GM12878 (cell line): Measurements from ENCODE around the gene FLYWCH2. TPM values are rescaled to one million over a fixed set of nuclear protein-coding genes. Genes with fewer than 3 reads are reported as not detected.

Experiments used
- BCL3 ChIP-seq: IDR thresholded peaks from 2 replicates; pipeline ENCODE4 v1.6.1; 2011; ENCODE audit warnings: borderline replicate concordance, low read depth, mild to moderate bottlenecking, moderate library complexity, low read length; ENCODE audit not compliant: insufficient read depth, poor library complexity, severe bottlenecking
- CTCF ChIP-seq, 3 experiments: IDR thresholded peaks in 2 of 3; conservative IDR thresholded peaks in 1 of 3; 2 replicates each; pipeline ENCODE4 v1.5.1; 2011; ENCODE audit warnings: low read depth in 3 of 3, low read length in 3 of 3, mild to moderate bottlenecking in 3 of 3, control low read depth in 2 of 3, moderate library complexity in 2 of 3, inconsistent platforms in 1 of 3, mixed read lengths in 1 of 3; ENCODE audit not compliant: control insufficient read depth in 2 of 3, insufficient read depth in 1 of 3; ENCODE audit errors: extremely low read depth in 1 of 3
- E2F8 ChIP-seq: fragments of 450-650 bp; IDR thresholded peaks from 2 replicates; pipeline ENCODE4 v1.6.1; 2018; ENCODE audit warnings: mild to moderate bottlenecking, low read depth, moderate library complexity; ENCODE audit not compliant: partially characterized antibody
- E4F1 ChIP-seq: fragments of 450-650 bp; IDR thresholded peaks from 2 replicates; pipeline ENCODE4 v1.6.1; 2018; ENCODE audit warnings: borderline replicate concordance, mild to moderate bottlenecking; ENCODE audit not compliant: partially characterized antibody
- ETV6 ChIP-seq, 2 experiments: fragments of 450-650 bp in 1 of 2; IDR thresholded peaks in 1 of 2; conservative IDR thresholded peaks in 1 of 2; 2 replicates each; pipeline ENCODE4 v1.6.1; 2014; ENCODE audit warnings: antibody characterized with exemption in 1 of 2, borderline replicate concordance in 1 of 2, low read depth in 1 of 2, mild to moderate bottlenecking in 1 of 2, moderate library complexity in 1 of 2
- FOXK2 ChIP-seq: fragments of 450-650 bp; IDR thresholded peaks from 2 replicates; pipeline ENCODE4 v1.6.1; 2017; ENCODE audit warnings: mild to moderate bottlenecking, moderate library complexity
- HDAC6 ChIP-seq: fragments of 200-600 bp; sonication (generic); IDR thresholded peaks from one replicate; pipeline ENCODE4 v1.8.0; 2017; ENCODE audit warnings: antibody characterized with exemption; ENCODE audit not compliant: unreplicated experiment
- IKZF1 ChIP-seq: fragments of 450-650 bp; conservative IDR thresholded peaks from 2 replicates; pipeline ENCODE4 v1.6.1; 2017; ENCODE audit warnings: antibody characterized with exemption, mild to moderate bottlenecking
- PKNOX1 ChIP-seq: fragments of 450-650 bp; IDR thresholded peaks from 2 replicates; pipeline ENCODE4 v1.6.1; 2016; ENCODE audit warnings: mild to moderate bottlenecking
- SMARCA5 ChIP-seq: fragments of 450-650 bp; IDR thresholded peaks from 2 replicates; pipeline ENCODE4 v1.6.1; 2017; ENCODE audit warnings: mild to moderate bottlenecking
- WRNIP1 ChIP-seq: IDR thresholded peaks from 2 replicates; pipeline ENCODE4 v1.6.1; 2011; ENCODE audit warnings: low read depth, low read length, improper control_type of control experiment, borderline replicate concordance
- YY1 ChIP-seq: IDR thresholded peaks from 2 replicates; pipeline ENCODE4 v1.6.1; 2011; ENCODE audit warnings: low read depth, mild to moderate bottlenecking, low read length
- ZBTB40 ChIP-seq: fragments of 450-650 bp; IDR thresholded peaks from 2 replicates; pipeline ENCODE4 v1.6.1; 2016; ENCODE audit warnings: mild to moderate bottlenecking, moderate library complexity, borderline replicate concordance
- ZNF24 ChIP-seq: fragments of 450-650 bp; IDR thresholded peaks from 2 replicates; pipeline ENCODE4 v1.6.1; 2017; ENCODE audit warnings: antibody characterized with exemption, mild to moderate bottlenecking
- ZSCAN29 ChIP-seq: fragments of 450-650 bp; IDR thresholded peaks from 2 replicates; pipeline ENCODE4 v1.6.1; 2017; ENCODE audit warnings: mild to moderate bottlenecking, moderate library complexity
- polyA plus RNA-seq, 11 experiments: library from polyadenylated mRNA; depleted of rRNA in 4 of 11; unstranded in 6 of 11; stranded (reverse) in 5 of 11; fragments of >200 nt; fragmentation: Nextera tagmentation in 4 of 11; fragmentation: Illumina TruSeq in 1 of 11; extraction: Ambion mirVana in 4 of 11; extraction: Trizol in 1 of 11; gene quantifications; 1 replicate in 1 of 11; 2 replicates in 10 of 11; pipeline versions ENCODE4 v1.2.1 to v1.2.3, GENCODE V29; 2011 to 2016; ENCODE audit warnings: inconsistent platforms in 2 of 11, missing spikeins in 2 of 11, low read depth in 1 of 11
- total RNA-seq, 4 experiments: library from RNA; depleted of rRNA in 3 of 4; stranded (reverse); fragments of >200 nt in 3 of 4; fragmentation: Illumina TruSeq in 1 of 4; extraction: Trizol in 1 of 4; gene quantifications; 2 replicates each; pipeline versions ENCODE4 v1.2.1 to v1.2.3, GENCODE V29; 2013 to 2021

FLYWCH2 gene
- total and polyA plus RNA-seq, 10 of the 15 experiments (the other 5 are each of a cell fraction or from before 2014, with no cell fraction given) = 0.27 to 43.1 (median 17.7) TPM

- TF ChIP-seq CTCF (IDR thresholded peaks at IDR 0.05 in 2 of 3, conservative IDR thresholded peaks at IDR 0.05 in 1 of 3; ENCODE audit: control insufficient read depth in 2 of 3, extremely low read depth in 1 of 3, insufficient read depth in 1 of 3, low read depth in 3 of 3, low read length in 3 of 3) (no peak), IKZF1 (no peak), ETV6 (conservative IDR thresholded peaks at IDR 0.05 in 1 of 2, IDR thresholded peaks at IDR 0.05 in 1 of 2; ENCODE audit: borderline replicate concordance in 1 of 2, low read depth in 1 of 2) (no peak), FOXK2 (no peak), BCL3 (no peak), E4F1 (no peak), E2F8 (no peak), ZBTB40 (no peak), ZNF24 (no peak), HDAC6 (no peak), ZSCAN29 (no peak), YY1 (peak; percentile 41; the same call in 1 of the 2 replicates), WRNIP1 (no peak), PKNOX1 (no peak), SMARCA5 (no peak)
Observed at GRCh38 chr16:2905988-2906387, 23.0 kb downstream of the FLYWCH2 start (continued).
